Keratinocyte (primary cell): ENCODE measurements around the gene UGT1A8. TPM values are rescaled to one million over a fixed set of nuclear protein-coding genes. Genes with fewer than 3 reads are reported as not detected.

Experiments
- DNase-seq: peaks from one replicate; pipeline ENCODE4 v3.0.0-alpha.2; 2011; ENCODE audit warnings: low read depth, missing footprints, low spot score
- FAIRE-seq: peaks from 2 replicates; lab custom pipeline; 2011; peaks lifted over from hg19 to GRCh38; lab: Jason Lieb, UNC
- H2AFZ ChIP-seq: 2 replicates; pipeline ENCODE4 v1.6.0; 2012; ENCODE audit warnings: low read length, control low read depth, inconsistent platforms; ENCODE audit not compliant: control insufficient read depth
- H3K27ac ChIP-seq: 2 replicates; pipeline ENCODE4 v1.5.1; 2011; ENCODE audit warnings: low read length; ENCODE audit not compliant: control insufficient read depth, insufficient read depth
- H3K27me3 ChIP-seq: 3 replicates; pipeline ENCODE4 v1.6.0; 2011; ENCODE audit warnings: low read length; ENCODE audit not compliant: control insufficient read depth, insufficient read depth; ENCODE audit errors: extremely low read depth
- H3K36me3 ChIP-seq, 2 experiments: 2 replicates in 1 of 2; 3 replicates in 1 of 2; pipeline ENCODE4 v1.5.1; 2011; ENCODE audit warnings: low read length in 2 of 2, mild to moderate bottlenecking in 1 of 2; ENCODE audit not compliant: control insufficient read depth in 2 of 2, insufficient read depth in 2 of 2; ENCODE audit errors: extremely low read depth in 1 of 2
- H3K4me1 ChIP-seq: 3 replicates; pipeline ENCODE4 v1.5.1; 2011; ENCODE audit warnings: low read length; ENCODE audit not compliant: control insufficient read depth, insufficient read depth; ENCODE audit errors: extremely low read depth
- H3K4me2 ChIP-seq: 3 replicates; pipeline ENCODE4 v1.6.0; 2011; ENCODE audit warnings: low read depth, low read length; ENCODE audit not compliant: control insufficient read depth, insufficient read depth; ENCODE audit errors: extremely low read depth
- H3K4me3 ChIP-seq, 3 experiments: fragments of 200-600 bp in 1 of 3; sonication (generic) in 1 of 3; 2 replicates in 2 of 3; 3 replicates in 1 of 3; pipeline ENCODE4 v1.5.1; 2011 to 2016; ENCODE audit warnings: low read length in 3 of 3, mild to moderate bottlenecking in 3 of 3, control low read depth in 2 of 3, inconsistent platforms in 1 of 3, low read depth in 1 of 3, mixed read lengths in 1 of 3, mixed run types in 1 of 3, moderate library complexity in 1 of 3; ENCODE audit not compliant: control insufficient read depth in 2 of 3, insufficient read depth in 2 of 3; ENCODE audit errors: extremely low read depth in 1 of 3
- H3K79me2 ChIP-seq: 2 replicates; pipeline ENCODE4 v1.6.0; 2012; ENCODE audit warnings: low read length; ENCODE audit not compliant: control insufficient read depth, insufficient read depth
- H3K9ac ChIP-seq: 3 replicates; pipeline ENCODE4 v1.6.0; 2011; ENCODE audit warnings: low read length; ENCODE audit not compliant: control insufficient read depth, insufficient read depth; ENCODE audit errors: extremely low read depth
- H3K9me1 ChIP-seq: 3 replicates; pipeline ENCODE4 v1.6.0; 2011; ENCODE audit warnings: low read length; ENCODE audit not compliant: control insufficient read depth, insufficient read depth; ENCODE audit errors: extremely low read depth
- H3K9me3 ChIP-seq: 2 replicates; pipeline ENCODE4 v1.5.1; 2012; ENCODE audit warnings: low read depth, low read length; ENCODE audit not compliant: control insufficient read depth
- H4K20me1 ChIP-seq: 3 replicates; pipeline ENCODE4 v1.6.0; 2011; ENCODE audit warnings: low read length; ENCODE audit not compliant: control insufficient read depth, insufficient read depth; ENCODE audit errors: extremely low read depth
- CTCF ChIP-seq, 3 experiments: IDR thresholded peaks in 1 of 3; conservative IDR thresholded peaks in 1 of 3; optimal IDR thresholded peaks in 1 of 3; 2 replicates in 2 of 3; 3 replicates in 1 of 3; pipeline versions ENCODE3 to v1.5.1; 2011; ENCODE audit warnings: low read length in 3 of 3, mild to moderate bottlenecking in 3 of 3, moderate library complexity in 2 of 3, control low read depth in 1 of 3, inconsistent platforms in 1 of 3; ENCODE audit not compliant: insufficient read depth in 2 of 3; ENCODE audit errors: extremely low read depth in 1 of 3
- EZH2 ChIP-seq: IDR thresholded peaks from one replicate; pipeline ENCODE4 v1.6.1; 2012; ENCODE audit warnings: inconsistent platforms, mild to moderate bottlenecking, low read length, moderate library complexity
- dilution Hi-C: fragments of 300-500 bp; cut with MboI; formaldehyde crosslinking; loops from one replicate; pipeline ENCODE4 v1.7.0; 2020; ENCODE audit warnings: low sequenced_read_pairs; ENCODE audit not compliant: extremely low pct_ligation_motif_present
- polyA plus RNA-seq, 5 experiments: library from polyadenylated mRNA; depleted of rRNA in 3 of 5; stranded (reverse) in 3 of 5; stranded (forward) in 1 of 5; unstranded in 1 of 5; fragments of >200 nt; gene quantifications; 1 replicate in 1 of 5; 2 replicates in 3 of 5; 3 replicates in 1 of 5; pipeline versions ENCODE4 v1.2.1 to v1.2.3, GENCODE V29; 2011 to 2012; ENCODE audit warnings: missing spikeins in 2 of 5, low read depth in 1 of 5, low replicate concordance in 1 of 5

Gene UGT1A8
- polyA plus RNA-seq, 1 donor (not counting 4 experiments of a cell fraction or from before 2014, with no cell fraction given) = 0.64 TPM

DNA sequence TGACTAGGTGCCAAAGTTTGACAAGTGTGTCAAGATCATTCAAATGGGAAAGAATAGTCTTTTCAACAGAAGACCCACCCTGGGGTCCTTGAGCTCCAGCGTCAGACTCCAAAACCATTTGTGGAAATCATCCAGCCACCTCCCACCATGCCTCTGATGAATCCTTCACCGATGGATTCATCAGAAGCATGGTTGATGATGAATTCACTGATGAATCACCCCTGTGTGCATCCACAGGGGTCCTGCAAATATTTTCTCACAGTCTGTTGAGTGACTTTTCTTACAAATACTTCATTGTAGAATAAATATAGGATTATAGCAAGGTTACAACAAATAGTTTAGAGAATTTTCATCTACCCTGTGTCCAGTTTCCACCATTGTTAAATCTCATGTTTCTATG, 58.6 kb downstream of the UGT1A8 start:
- Histone ChIP-seq H2AFZ (no peak overlapping the region), H3K27ac (no peak overlapping the region), H3K9me3 (no peaks in the 10 kb centered on the region), H3K36me3 (no peaks in the 10 kb centered on the region), H3K9me1 (no peaks in the 10 kb centered on the region), H3K27me3 (no peaks in the 10 kb centered on the region), H3K9ac (no peak overlapping the region), H3K79me2 (no peaks in the 10 kb centered on the region), H3K4me3 (no peak overlapping the region), H4K20me1 (no peaks in the 10 kb centered on the region), H3K4me2 (no peak overlapping the region), H3K4me1 (no peaks in the 10 kb centered on the region)
- dilution Hi-C loops = no loop called here
- DNase-seq = no peak
- FAIRE-seq = no peak
- TF ChIP-seq CTCF (optimal IDR thresholded peaks at IDR 0.05 in 1 of 3, IDR thresholded peaks at IDR 0.05 in 1 of 3, conservative IDR thresholded peaks at IDR 0.05 in 1 of 3; ENCODE audit: extremely low read depth in 1 of 3, insufficient read depth in 2 of 3, low read length in 3 of 3) = no peak
- no peak for TF ChIP-seq EZH2

DNA sequence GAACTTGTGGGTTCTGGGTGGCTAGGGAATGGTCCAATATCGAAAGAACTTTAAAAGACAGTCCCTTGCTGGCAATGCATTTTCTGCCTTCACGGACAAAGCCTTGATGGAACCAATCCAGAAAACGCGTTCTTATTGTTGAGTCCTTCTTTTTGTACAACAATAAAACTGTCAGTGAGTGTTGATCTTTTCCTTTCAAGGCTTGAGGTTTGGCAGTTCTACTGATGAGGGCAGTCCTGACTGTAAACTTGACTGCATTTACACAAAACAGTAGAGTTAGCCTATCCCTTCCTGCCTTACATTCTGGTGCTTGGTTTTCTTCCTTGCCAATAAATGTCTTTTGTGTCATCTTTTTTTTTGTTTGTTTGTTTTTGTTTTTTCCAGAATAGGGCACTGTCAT, 61.8 kb downstream of the UGT1A8 start:
- no peak overlapping the region for H3K27ac ChIP-seq
- DNase-seq (no peak), FAIRE-seq (no peak)
- no peaks in the 10 kb centered on the region for H3K4me1 ChIP-seq
- no peak overlapping the region for H3K4me3 ChIP-seq
- no peak overlapping the region for H3K4me2 ChIP-seq
- dilution Hi-C loops = no loop called here
- no peaks in the 10 kb centered on the region for H3K9me3 ChIP-seq
- no peaks in the 10 kb centered on the region for H3K36me3 ChIP-seq
- H3K9me1 ChIP-seq = no peaks in the 10 kb centered on the region
- no peaks in the 10 kb centered on the region for H3K27me3 ChIP-seq
- H3K79me2 ChIP-seq = no peaks in the 10 kb centered on the region
- TF ChIP-seq EZH2 (no peak), CTCF (optimal IDR thresholded peaks at IDR 0.05 in 1 of 3, IDR thresholded peaks at IDR 0.05 in 1 of 3, conservative IDR thresholded peaks at IDR 0.05 in 1 of 3; ENCODE audit: extremely low read depth in 1 of 3, insufficient read depth in 2 of 3, low read length in 3 of 3) (no peak)
- H2AFZ ChIP-seq = no peak overlapping the region
- H4K20me1 ChIP-seq = no peaks in the 10 kb centered on the region
- H3K9ac ChIP-seq = no peak overlapping the region
